Choroid plexus epithelial cell (primary cell): ENCODE results near the gene ATP13A2.
A peak's percentile ranks its signal among the peaks of the same experiment; 100 is the strongest.

Experiments
- DNase-seq: peaks from one replicate; pipeline ENCODE4 v3.0.0-alpha.2; 2010; ENCODE audit warnings: low read depth
- H3K4me3 ChIP-seq: 2 replicates; pipeline ENCODE4 v1.5.1; 2011; ENCODE audit warnings: low read depth, mild to moderate bottlenecking, control low read depth, low read length, moderate library complexity
- TF ChIP-seq, protein P1 (sequence below): conservative IDR thresholded peaks from 2 replicates; pipeline ENCODE4 v1.5.1; 2011; ENCODE audit warnings: low read depth, mild to moderate bottlenecking, control low read depth, inconsistent platforms, low read length, moderate library complexity

ATP13A2 gene

GRCh38 chr1:16979475-16980327, 32.0 kb downstream of the ATP13A2 start:
- H3K4me3 ChIP-seq = peak overlapping the region; percentile 52
- TF ChIP-seq, protein P1, sequence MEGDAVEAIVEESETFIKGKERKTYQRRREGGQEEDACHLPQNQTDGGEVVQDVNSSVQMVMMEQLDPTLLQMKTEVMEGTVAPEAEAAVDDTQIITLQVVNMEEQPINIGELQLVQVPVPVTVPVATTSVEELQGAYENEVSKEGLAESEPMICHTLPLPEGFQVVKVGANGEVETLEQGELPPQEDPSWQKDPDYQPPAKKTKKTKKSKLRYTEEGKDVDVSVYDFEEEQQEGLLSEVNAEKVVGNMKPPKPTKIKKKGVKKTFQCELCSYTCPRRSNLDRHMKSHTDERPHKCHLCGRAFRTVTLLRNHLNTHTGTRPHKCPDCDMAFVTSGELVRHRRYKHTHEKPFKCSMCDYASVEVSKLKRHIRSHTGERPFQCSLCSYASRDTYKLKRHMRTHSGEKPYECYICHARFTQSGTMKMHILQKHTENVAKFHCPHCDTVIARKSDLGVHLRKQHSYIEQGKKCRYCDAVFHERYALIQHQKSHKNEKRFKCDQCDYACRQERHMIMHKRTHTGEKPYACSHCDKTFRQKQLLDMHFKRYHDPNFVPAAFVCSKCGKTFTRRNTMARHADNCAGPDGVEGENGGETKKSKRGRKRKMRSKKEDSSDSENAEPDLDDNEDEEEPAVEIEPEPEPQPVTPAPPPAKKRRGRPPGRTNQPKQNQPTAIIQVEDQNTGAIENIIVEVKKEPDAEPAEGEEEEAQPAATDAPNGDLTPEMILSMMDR = no peak
- peak; percentile 21 for DNase-seq

- TF ChIP-seq, protein P1 = no peak
- peak overlapping the region; percentile 52 for H3K4me3 ChIP-seq
- peak; percentile 93 for DNase-seq
Measured at GRCh38 chr1:16978567-16979474, 32.9 kb downstream of the ATP13A2 start.

GRCh38 chr1:16978139-16978538, 33.6 kb downstream of the ATP13A2 start:
- no peak overlapping the region for H3K4me3 ChIP-seq
- TF ChIP-seq, protein P1 = no peak
- no peak for DNase-seq

- TF ChIP-seq, protein P1 = no peak
- H3K4me3 ChIP-seq = no peak overlapping the region
- DNase-seq = no peak
Measured at GRCh38 chr1:16977377-16977776, 34.4 kb downstream of the ATP13A2 start.

DNA sequence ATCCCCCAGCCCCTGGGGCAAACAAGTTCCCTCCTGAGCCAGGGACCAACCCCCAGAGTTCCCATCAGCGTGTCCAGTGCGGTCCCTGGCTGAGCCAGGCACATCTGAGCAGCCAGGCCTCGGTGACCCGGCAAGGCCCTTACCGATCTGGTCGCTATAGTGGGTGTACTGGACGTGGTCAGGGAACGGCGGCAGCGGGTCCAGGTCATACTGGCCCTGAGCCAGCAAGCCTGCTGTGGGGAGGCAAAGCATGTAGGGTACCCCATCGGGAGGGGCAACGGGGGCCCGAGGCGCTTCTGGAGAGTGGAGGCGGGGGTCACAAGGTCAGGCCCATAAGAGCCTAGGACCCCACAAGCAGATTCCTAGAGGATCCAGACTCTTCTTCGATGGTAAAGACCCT, 34.8 kb downstream of the ATP13A2 start:
- no peak for DNase-seq
- H3K4me3 ChIP-seq = no peak overlapping the region
- TF ChIP-seq, protein P1 = no peak

GRCh38 chr1:16975838-16976237, 35.9 kb downstream of the ATP13A2 start:
- TF ChIP-seq, protein P1 = no peak
- H3K4me3 ChIP-seq = no peak overlapping the region
- DNase-seq = no peak
